Measurements from ENCODE around the gene NF1. TPM values are rescaled to one million over a fixed set of nuclear protein-coding genes. Genes with fewer than 3 reads are reported as not detected.

Gene NF1
- total RNA-seq, 1 experiment from 2014 or later, result 35.4 TPM

DNA sequence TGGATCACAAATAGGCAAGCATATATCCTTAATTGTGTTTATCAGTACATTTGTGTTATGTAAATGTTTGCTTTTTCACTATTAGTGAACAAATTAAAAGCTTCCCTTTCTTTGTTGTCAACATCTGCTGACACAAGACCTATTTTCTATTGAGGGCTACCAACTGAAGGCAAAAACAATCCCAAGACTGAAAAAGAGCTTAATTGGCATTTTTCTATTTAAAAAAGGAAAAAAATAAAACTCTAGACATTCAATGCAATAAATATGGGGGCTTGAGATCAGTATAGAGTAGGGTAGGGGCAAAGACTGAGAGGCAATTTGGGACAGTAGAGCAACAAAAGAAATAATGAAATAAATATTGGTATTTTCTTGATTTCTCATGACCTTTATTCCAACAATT lies 178.0 kb downstream of the NF1 start:
- POLR2A ChIA-PET, result no interaction called here
- ATAC-seq (no peak), DNase-seq (ENCODE audit: low spot score) (no peak)
- Mint-ChIP-seq H3K4me1 (peaks cover 11% of the 10 kb centered on the region), H3K9me3 (no peaks in the 10 kb centered on the region), H3K36me3 (peaks cover 4% of the 10 kb centered on the region), H3K27ac (no peak overlapping the region), H3K4me3 (no peak overlapping the region), H3K27me3 (ENCODE audit: low read depth) (no peaks in the 10 kb centered on the region)
- TF ChIP-seq ZNF416 (CRISPR knock-in tag; IDR thresholded peaks at IDR 0.05), result no peak
- TF ChIP-seq JAZF1 (CRISPR knock-in tag; IDR thresholded peaks at IDR 0.05), result no peak
- CTCF ChIA-PET, result no interaction called here

GRCh38 chr17:31273516-31273915 lies 178.7 kb downstream of the NF1 start:
- POLR2A ChIA-PET, result no interaction called here
- ATAC-seq (no peak), DNase-seq (ENCODE audit: low spot score) (no peak)
- Mint-ChIP-seq H3K4me1 (peaks cover 11% of the 10 kb centered on the region), H3K4me3 (no peak overlapping the region), H3K9me3 (no peaks in the 10 kb centered on the region), H3K27ac (no peak overlapping the region), H3K36me3 (peaks cover 6% of the 10 kb centered on the region; the same call in 1 of the 2 replicates), H3K27me3 (ENCODE audit: low read depth) (no peaks in the 10 kb centered on the region)
- TF ChIP-seq SP1 (CRISPR knock-in tag; conservative IDR thresholded peaks at IDR 0.05), result no peak
- TF ChIP-seq, protein P1, sequence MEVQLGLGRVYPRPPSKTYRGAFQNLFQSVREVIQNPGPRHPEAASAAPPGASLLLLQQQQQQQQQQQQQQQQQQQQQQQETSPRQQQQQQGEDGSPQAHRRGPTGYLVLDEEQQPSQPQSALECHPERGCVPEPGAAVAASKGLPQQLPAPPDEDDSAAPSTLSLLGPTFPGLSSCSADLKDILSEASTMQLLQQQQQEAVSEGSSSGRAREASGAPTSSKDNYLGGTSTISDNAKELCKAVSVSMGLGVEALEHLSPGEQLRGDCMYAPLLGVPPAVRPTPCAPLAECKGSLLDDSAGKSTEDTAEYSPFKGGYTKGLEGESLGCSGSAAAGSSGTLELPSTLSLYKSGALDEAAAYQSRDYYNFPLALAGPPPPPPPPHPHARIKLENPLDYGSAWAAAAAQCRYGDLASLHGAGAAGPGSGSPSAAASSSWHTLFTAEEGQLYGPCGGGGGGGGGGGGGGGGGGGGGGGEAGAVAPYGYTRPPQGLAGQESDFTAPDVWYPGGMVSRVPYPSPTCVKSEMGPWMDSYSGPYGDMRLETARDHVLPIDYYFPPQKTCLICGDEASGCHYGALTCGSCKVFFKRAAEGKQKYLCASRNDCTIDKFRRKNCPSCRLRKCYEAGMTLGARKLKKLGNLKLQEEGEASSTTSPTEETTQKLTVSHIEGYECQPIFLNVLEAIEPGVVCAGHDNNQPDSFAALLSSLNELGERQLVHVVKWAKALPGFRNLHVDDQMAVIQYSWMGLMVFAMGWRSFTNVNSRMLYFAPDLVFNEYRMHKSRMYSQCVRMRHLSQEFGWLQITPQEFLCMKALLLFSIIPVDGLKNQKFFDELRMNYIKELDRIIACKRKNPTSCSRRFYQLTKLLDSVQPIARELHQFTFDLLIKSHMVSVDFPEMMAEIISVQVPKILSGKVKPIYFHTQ (CRISPR knock-in tag; IDR thresholded peaks at IDR 0.05), result no peak
- TF ChIP-seq SMAD3 (CRISPR knock-in tag; IDR thresholded peaks at IDR 0.05; ENCODE audit: borderline replicate concordance), result no peak
- CTCF ChIA-PET, result no interaction called here

- peaks cover 3% of the 10 kb centered on the region; the same call in 1 of the 2 replicates for H3K36me3 Mint-ChIP-seq
- POLR2A ChIA-PET, result no interaction called here
- H3K27me3 Mint-ChIP-seq (ENCODE audit: low read depth), result no peaks in the 10 kb centered on the region
- peak overlapping the region; percentile 22 for H3K27ac Mint-ChIP-seq
- H3K4me1 Mint-ChIP-seq, result peaks cover 10% of the 10 kb centered on the region
- H3K4me3 Mint-ChIP-seq, result no peak overlapping the region
- H3K9me3 Mint-ChIP-seq, result no peaks in the 10 kb centered on the region
- CTCF ChIA-PET, result no interaction called here
- no peak for TF ChIP-seq ZNF416 (CRISPR knock-in tag; IDR thresholded peaks at IDR 0.05)
- no peak for TF ChIP-seq TEAD1 (CRISPR knock-in tag; IDR thresholded peaks at IDR 0.05)
- no peak for TF ChIP-seq ZNF219 (CRISPR knock-in tag; IDR thresholded peaks at IDR 0.05; ENCODE audit: borderline replicate concordance)
- TF ChIP-seq GABPB1 (CRISPR knock-in tag; IDR thresholded peaks at IDR 0.05), result peak; percentile 58; the same call in 1 of the 2 replicates
- TF ChIP-seq, protein P2, sequence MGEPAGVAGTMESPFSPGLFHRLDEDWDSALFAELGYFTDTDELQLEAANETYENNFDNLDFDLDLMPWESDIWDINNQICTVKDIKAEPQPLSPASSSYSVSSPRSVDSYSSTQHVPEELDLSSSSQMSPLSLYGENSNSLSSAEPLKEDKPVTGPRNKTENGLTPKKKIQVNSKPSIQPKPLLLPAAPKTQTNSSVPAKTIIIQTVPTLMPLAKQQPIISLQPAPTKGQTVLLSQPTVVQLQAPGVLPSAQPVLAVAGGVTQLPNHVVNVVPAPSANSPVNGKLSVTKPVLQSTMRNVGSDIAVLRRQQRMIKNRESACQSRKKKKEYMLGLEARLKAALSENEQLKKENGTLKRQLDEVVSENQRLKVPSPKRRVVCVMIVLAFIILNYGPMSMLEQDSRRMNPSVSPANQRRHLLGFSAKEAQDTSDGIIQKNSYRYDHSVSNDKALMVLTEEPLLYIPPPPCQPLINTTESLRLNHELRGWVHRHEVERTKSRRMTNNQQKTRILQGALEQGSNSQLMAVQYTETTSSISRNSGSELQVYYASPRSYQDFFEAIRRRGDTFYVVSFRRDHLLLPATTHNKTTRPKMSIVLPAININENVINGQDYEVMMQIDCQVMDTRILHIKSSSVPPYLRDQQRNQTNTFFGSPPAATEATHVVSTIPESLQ (CRISPR knock-in tag; IDR thresholded peaks at IDR 0.05), result no peak
- TF ChIP-seq, protein P3, sequence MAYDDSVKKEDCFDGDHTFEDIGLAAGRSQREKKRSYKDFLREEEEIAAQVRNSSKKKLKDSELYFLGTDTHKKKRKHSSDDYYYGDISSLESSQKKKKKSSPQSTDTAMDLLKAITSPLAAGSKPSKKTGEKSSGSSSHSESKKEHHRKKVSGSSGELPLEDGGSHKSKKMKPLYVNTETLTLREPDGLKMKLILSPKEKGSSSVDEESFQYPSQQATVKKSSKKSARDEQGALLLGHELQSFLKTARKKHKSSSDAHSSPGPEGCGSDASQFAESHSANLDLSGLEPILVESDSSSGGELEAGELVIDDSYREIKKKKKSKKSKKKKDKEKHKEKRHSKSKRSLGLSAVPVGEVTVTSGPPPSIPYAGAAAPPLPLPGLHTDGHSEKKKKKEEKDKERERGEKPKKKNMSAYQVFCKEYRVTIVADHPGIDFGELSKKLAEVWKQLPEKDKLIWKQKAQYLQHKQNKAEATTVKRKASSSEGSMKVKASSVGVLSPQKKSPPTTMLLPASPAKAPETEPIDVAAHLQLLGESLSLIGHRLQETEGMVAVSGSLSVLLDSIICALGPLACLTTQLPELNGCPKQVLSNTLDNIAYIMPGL (CRISPR knock-in tag; IDR thresholded peaks at IDR 0.05), result no peak
- DNase-seq (ENCODE audit: low spot score), result no peak
- ATAC-seq, result no peak
Measured at GRCh38 chr17:31274252-31274651, 179.5 kb downstream of the NF1 start.

GRCh38 chr17:31275116-31275515 lies 180.3 kb downstream of the NF1 start:
- no peaks in the 10 kb centered on the region for H3K9me3 Mint-ChIP-seq
- CTCF ChIA-PET, result no interaction called here
- TF ChIP-seq PRDM15 (CRISPR knock-in tag; IDR thresholded peaks at IDR 0.05) (no peak), RORB (CRISPR knock-in tag; IDR thresholded peaks at IDR 0.05) (no peak), GRHL2 (CRISPR knock-in tag; IDR thresholded peaks at IDR 0.05; ENCODE audit: insufficient replicate concordance, severe bottlenecking) (no peak), JUN (CRISPR knock-in tag; IDR thresholded peaks at IDR 0.05) (no peak)
- DNase-seq (ENCODE audit: low spot score) (no peak), ATAC-seq (no peak)
- POLR2A ChIA-PET, result no interaction called here
- H3K4me3 Mint-ChIP-seq, result no peak overlapping the region
- H3K27me3 Mint-ChIP-seq (ENCODE audit: low read depth), result no peaks in the 10 kb centered on the region
- no peak overlapping the region for H3K27ac Mint-ChIP-seq
- H3K36me3 Mint-ChIP-seq, result peaks cover 3% of the 10 kb centered on the region; the same call in 1 of the 2 replicates
- peaks cover 8% of the 10 kb centered on the region for H3K4me1 Mint-ChIP-seq
